GM19467 (cell line): ENCODE data around the gene PPP2R5B.

Experiments
- ATAC-seq: cut with Tn5 transposase; IDR thresholded peaks from one replicate; pipeline ENCODE4 v1.9.1; 2021; ENCODE audit warnings: mild to moderate bottlenecking, moderate library complexity; ENCODE audit not compliant: unreplicated experiment

The PPP2R5B gene

DNA sequence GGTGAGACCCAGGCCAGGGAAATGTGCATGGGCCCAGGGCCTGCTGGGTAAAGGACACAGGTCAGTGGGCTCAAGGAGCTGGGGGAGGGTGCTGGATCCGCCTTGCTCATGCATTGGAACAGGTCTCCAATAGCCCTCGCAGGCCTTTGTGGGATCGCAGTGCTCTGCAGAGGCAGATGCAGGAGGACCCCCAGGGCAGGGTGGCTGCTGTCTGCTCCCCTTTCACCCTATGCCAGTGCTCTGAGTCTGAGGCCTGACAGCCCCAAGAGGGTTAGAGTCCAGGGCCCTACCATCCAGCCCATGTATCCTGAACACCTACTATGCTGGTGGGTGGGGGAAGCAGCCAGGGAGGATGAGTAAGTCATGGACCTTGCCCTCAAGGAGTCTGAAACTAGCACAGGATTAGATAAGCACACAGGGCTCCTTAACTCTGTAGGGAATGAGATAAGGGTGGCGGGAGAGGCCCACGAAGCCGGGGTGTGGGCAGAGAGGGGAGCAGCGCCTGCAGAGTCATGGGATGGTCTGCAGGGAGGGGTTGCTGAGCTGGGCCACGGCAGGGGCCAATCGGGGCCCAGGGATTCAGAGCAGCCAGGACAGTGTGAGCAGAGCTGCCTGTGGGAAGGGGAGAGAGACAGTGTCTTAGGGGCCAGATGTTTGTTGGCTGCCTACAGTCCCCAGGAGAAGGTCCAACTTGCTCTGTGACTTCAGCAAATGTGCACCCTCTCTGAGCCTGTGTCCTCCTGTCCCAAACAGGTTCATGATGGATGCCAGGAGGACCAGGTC is 35.6 kb upstream of the PPP2R5B start:
- no peak for ATAC-seq

DNA sequence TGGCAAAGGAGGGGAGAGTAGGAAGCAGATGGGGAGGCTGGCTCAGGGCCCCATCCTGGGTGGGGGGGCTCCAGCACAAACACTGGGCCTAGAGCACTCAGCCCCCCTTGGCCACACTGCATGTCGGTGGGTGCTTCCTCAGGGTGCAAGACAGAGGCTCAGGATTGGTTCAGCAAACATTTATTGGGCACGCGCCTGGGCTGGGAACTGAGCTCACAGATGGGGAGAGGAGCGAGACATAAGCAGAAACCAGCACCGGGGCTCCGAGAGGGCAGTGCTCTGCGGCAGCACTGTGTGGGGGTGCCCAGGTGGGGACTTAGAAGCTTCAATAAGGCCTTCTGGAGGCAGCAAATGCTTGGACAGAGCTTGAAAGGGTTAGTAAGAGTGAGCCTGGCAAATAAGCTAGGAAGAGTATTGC is 34.0 kb upstream of the PPP2R5B start:
- ATAC-seq: no peak

DNA sequence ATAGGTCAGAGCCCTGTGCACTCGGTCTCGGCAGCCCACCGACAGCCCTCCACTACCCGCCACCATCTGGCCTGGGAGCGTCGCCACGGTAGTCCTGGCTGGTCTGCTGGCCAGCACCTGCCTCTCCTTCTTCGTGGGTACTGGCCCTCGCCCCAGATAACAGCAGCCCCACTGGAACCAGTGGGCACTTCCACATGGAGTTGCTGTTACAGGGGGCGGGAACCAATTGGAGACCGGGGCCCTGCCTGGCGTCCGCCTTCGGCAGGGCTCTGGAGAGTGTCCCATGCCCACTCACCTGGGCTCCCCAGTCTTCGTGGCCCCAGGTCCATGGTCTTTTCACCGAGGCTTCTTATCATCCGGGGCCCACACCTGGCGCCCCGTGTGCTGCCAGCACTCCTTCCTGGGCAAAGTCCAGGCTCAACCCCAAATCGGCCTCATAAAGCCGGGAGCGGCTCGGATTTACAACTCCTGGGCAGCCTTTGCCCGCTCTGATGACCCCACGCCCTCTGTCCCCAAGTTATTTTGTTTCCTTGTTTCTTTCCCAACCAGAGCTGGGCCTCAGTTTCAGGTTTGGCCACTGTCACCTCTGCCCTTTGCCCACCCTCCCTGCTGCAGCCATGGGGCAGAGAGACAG is 33.2 kb upstream of the PPP2R5B start:
- ATAC-seq: no peak

DNA sequence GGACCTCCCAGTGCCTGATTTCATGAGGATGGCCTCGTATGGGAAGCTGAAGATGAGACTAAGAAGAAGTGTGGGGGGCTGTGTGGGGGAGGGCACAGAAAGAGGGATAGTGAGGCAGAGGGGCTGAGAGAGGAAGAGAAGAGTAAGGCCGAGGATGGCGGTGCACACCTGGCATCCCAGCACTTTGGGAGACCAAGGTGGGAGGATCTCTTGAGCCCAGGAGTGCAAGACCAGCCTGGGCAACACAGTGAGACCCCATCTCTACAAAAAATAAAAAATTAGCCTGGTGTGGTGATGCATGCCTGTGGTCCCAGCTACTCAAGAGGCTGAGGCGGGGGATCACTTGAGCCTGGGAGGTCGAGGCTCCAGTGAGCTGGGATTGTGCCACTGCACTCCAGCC is 32.6 kb upstream of the PPP2R5B start:
- no peak for ATAC-seq

DNA sequence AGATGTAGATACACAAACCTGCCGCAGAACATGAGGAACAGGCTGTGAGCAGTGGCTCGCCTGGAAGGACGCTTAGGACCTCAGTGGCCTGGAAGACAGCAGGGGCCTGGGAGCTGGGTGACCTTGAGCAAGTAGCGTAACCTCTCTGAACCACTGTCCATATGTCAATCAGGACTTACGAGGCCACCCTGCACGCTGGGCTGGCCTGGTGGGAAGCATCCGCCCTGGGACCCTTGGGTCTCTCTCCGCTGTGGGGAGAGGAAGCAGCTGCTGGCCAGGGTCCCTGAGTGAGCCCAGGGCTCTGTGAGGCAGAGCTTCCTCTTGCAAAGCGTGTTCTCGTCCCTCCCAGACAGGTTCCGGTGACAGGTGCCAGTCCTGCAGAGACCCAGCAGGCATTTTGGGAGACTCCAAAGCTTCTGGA is 32.1 kb upstream of the PPP2R5B start:
- no peak for ATAC-seq

GRCh38 chr11:64892838-64893193 is 31.7 kb upstream of the PPP2R5B start:
- ATAC-seq: no peak

DNA sequence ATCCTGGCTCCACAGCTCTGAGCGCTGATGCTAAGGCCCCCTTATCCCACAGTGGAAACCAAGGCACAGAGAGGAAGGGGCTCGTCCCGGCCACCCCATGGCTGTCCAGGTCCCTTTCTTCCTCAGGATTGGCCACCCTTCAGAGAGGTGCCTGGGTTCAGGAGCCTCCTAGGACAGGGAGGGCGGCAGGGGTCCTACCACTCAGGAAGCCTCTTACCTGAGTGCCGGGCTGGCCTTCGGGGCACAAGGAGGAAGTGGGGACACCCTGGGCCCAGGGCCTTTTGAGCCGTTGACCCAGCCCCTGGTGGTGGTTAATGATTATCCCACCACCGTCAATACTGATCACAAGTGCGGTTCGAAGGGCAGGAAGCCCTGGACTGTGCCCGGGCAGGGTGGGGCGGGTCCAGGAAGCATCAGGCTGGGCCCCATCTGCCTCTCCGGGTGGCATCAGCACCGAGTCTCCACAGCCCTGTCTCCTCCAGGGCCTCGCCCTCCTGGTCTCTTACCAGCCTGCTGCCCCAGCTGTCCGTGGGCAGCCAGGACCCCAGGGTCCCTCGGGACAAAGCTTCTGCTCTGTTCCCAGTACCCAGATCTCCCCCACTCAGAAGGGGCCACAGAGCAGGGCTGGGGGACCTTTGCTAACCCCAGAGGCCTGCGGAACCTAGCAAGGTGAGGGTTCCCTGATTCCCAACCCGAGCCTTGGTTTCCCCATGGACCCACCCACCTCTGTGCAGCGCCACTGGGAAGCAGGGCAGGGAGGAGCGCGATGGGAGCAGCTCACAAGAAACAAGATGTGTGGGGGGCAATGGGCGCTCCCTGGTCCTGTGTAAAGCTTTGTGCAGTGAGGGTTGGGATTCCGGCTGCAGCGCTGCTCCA is 31.1 kb upstream of the PPP2R5B start:
- ATAC-seq: no peak

DNA sequence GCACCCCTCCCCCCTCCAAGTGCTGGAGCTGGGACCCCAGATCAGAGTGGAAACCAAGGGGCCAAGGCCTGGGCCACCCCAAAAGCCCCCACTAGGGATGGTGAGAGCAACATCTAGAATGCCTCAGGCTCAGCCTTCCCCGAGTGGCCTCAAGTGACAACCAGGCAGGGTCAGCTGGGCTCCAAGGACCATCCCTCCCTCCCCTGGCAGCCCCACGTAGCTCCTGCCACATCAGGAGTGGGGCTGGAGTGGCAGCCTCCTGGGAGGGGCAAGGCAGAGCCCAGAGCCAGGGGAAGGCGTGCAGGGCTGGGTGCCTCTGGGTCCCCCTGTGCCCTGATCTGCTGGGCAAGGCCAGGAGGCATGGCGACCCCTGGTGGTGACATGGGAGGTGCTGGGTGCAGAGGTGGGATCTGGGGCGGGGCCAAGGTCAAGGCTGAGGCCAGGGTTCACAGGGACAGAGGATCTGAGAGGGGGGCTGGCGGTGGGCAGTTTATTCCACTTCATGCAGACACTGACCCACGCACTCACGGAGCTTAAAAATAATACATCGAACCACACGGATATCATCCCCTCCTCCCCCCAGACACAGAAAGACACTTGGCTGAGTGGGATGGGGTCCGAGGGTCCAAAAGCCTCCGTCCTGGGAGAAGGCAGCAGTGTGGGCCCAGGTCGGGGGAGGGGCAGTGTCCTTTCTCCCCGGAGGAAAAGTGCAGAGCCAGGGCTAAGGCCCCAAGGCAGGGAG is 30.2 kb upstream of the PPP2R5B start:
- ATAC-seq: peak; percentile 51

DNA sequence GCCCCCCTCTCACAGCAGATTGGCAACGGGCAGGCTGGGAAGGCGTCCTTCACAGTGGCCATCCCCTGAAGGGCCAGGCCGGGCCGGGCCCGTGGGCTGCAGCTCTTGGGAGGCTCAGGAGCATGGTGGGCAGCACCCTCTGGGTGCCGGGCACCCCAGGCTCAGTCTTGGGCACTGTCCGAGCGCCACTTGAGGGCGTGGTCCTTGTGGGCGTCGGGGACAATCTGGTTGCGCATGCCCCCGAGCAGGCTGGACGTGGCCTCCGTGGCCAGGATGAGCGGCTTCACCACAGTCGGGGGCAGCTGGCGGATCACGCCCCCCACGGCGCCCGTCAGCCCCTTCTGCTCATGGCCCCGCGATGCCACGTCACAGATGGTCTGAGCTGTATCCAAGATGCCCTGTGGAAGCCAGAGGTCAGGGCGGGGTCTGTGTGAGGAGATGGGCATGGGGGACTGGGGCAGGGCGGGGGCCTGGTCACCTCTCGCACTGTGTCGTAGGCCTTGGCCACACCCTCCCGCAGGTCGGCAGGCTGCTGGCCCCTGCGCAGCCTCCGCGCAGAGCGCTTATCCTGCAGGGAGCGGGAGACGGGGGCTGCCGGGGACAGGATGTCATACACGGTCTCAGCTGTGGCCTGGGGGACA is 29.6 kb upstream of the PPP2R5B start:
- no peak for ATAC-seq

- no peak for ATAC-seq
These were observed 28.0 kb upstream of the PPP2R5B start for GRCh38 chr11:64896448-64897022.

DNA sequence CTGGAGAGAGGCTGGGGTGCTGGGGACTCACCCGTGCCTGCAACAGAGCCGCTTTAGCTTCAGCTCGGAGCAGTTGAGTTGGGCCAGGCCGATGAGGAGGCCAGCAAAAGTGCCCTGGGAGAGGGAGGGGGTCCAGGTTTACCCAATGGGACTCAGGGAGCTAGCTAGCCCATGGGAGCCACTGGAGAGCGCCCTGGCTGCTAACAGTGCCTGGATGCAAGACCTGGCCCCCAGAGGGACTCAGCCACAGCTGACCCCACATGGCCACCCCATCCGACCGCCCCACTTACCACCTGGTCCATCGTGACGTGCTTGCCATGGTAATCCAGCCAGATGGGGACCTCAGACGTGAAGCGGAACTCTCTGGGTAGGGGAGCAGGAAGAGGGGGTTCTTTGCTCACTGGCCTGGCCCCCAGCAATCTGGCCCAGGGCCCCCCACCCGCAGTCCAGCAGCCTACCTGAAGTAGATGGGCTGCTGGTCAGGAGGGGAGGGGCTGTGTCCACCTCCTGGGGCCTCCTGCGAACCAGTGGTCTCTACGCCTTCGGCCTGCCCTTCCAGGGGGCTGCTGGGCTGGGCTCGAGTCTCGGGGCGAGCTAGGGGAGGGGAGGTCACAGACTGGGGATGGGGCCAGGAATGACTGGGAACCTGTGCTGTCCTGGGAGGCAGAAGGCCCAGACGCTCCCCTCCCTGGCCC is 27.0 kb upstream of the PPP2R5B start:
- no peak for ATAC-seq

DNA sequence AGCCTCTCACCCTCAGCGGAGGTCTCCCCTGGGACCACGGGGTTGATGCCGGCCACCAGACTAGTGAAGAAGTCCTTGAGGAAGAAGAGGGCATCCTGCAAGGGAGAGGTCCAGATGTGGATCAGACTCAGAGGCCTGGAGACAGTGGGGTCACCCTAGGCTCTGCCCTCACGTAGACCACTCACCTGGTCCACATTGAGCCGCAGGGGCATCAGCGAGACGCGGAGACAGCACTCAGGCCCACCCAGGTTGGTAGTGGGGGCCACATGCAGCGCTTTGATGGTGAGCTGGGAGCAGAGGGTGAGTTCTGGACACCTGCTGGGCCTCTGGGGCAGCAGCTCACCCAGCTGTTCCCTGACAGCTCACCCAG is 26.4 kb upstream of the PPP2R5B start:
- no peak for ATAC-seq

DNA sequence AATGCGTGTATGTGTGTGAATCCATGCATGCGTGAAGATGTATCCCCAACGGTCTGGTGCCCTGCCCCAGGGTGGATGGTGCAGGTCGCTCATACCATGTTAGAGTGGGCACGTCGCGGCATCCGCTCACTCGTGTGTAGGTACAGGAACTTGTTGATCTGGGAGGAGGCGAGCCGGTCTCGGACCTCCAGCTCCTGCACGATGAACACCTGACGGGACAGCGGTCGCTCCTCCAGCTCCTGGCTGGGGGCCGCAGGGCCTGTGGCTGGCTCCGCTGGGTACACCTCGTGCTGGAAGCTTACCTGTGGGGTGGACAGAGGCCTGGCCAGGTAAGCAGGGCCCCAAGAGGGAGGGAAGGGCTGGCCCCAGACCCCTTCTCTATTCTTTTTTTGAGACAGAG is 25.9 kb upstream of the PPP2R5B start:
- no peak for ATAC-seq

DNA sequence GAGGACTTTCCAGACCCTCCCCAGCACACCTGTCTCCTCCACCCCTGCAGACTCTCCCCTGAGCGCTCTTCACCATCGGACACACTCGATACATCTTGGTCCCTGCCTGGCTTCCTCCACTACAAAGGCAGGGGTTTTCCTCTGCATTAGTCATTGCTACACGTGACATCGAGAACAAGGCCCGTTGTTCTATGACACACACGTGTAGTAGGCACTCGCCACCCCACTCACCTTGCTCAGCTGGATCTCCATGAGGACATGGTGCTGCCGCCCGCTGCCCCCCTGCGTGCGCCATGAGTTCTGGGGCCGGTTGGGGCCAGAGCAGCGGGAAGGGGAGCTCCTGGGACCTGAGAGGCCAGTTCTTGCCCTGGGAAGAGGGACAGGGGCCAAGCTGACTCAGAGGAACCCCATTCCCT is 24.2 kb upstream of the PPP2R5B start:
- no peak for ATAC-seq

- ATAC-seq: no peak
These were observed 23.7 kb upstream of the PPP2R5B start for GRCh38 chr11:64900774-64901173.

- ATAC-seq: no peak
These were observed 22.2 kb upstream of the PPP2R5B start for GRCh38 chr11:64902102-64902900.

DNA sequence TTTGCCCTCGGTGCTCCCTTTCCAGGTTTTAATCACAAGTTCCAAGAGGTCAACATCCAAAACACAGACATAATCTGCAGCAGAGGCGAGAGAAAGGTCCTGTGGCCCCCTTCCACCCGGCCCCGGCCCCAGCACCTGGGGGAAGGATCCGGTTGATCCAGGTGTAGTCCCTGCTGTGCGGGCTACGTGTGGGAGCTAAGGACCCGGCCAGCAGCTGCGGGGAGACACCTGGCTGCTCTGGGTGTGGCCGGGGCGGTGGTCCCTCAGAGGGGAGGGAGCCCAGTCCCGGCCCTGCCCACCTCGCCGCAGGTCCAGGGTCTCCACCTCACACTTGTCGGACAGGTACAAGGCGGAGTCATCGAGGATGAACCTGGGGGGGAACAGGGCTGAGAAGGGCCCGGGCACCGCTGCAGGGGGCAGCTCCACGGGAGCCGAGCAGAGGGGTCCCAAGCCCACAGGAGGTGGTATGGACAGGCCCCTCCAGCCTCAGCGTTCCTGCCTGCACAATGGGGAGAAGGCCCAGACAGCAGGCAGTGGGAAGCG is 21.1 kb upstream of the PPP2R5B start:
- no peak for ATAC-seq

- ATAC-seq: no peak
These were observed 18.8 kb upstream of the PPP2R5B start for GRCh38 chr11:64905516-64906313.
